WTC11 (cell line): ENCODE data around the gene EIF4H. TPM values are rescaled to one million over a fixed set of nuclear protein-coding genes. Genes with fewer than 3 reads are reported as not detected.

Source experiments
- microRNA-seq: library from miRNA; unstranded; fragments of <30 nt; microRNA quantifications from one replicate; pipeline ENCODE4 v1.2.0, GENCODE V29; 2022; ENCODE audit warnings: borderline number of aligned reads
- total RNA-seq: library from RNA; stranded (reverse); gene quantifications from 3 replicates; pipeline ENCODE4 v1.2.3, GENCODE V29; 2021

The EIF4H gene
- total RNA-seq, 1 experiment from 2014 or later: 355 TPM

Small RNA genes lying within 50 kb of the gene (microRNA-seq; reads per million reads assigned to microRNA genes)
- gene MIR590: 67.8 reads per million, percentile 57 among the genes with 10 or more reads in this experiment

Other genes starting within 250 kb of the EIF4H start
- 3.3 to 5.4 TPM (median 3.9 TPM) in 3 replicates for gene ELN, start 146.2 kb upstream of the EIF4H start, total RNA-seq
- gene LIMK1, start 90.6 kb upstream of the EIF4H start, total RNA-seq: 85.4 to 92.1 TPM (median 90.6 TPM) in 3 replicates
- 0.33 to 0.76 TPM (median 0.41 TPM) in 3 replicates for gene LAT2, start 35.6 kb downstream of the EIF4H start, total RNA-seq
- 74.1 to 80.7 TPM (median 79.4 TPM) in 3 replicates for gene RFC2, start 80.0 kb downstream of the EIF4H start, total RNA-seq
- gene CLIP2, start 115.1 kb downstream of the EIF4H start, total RNA-seq: 48.1 to 49.7 TPM (median 48.4 TPM) in 3 replicates